SU-DHL-6 (cell line): ENCODE measurements around the gene RALGAPA1.

Experiments
- H2AFZ ChIP-seq: fragments of 200-600 bp; sonication (generic); 2 replicates; pipeline ENCODE4 v1.6.1; 2014; ENCODE audit warnings: low read depth, mild to moderate bottlenecking, moderate library complexity, mixed read lengths, antibody characterized with exemption, low read length; ENCODE audit not compliant: severe bottlenecking
- H3F3A ChIP-seq: fragments of 200-600 bp; shearing (Covaris generic); 2 replicates; pipeline ENCODE4 v1.6.0; 2016; ENCODE audit warnings: antibody characterized with exemption, mild to moderate bottlenecking; ENCODE audit not compliant: insufficient read depth
- H3K27ac ChIP-seq: fragments of 200-600 bp; sonication (generic); 2 replicates; pipeline ENCODE4 v1.5.1; 2016; ENCODE audit warnings: low read depth, mild to moderate bottlenecking, low read length, moderate library complexity, mixed read lengths
- H3K27me3 ChIP-seq: fragments of 200-600 bp; sonication (generic), shearing (Covaris generic); 2 replicates; pipeline ENCODE4 v1.6.0; 2014; ENCODE audit warnings: mild to moderate bottlenecking, low read length
- H3K36me3 ChIP-seq: fragments of 200-600 bp; sonication (generic); 2 replicates; pipeline ENCODE4 v1.6.1; 2014; ENCODE audit warnings: mild to moderate bottlenecking, low read length, mixed read lengths
- H3K4me2 ChIP-seq: fragments of 300-600, 200-600 bp; shearing (Covaris generic), sonication (generic); 2 replicates; pipeline ENCODE4 v1.6.0; 2014; ENCODE audit warnings: low read length, low read depth, mild to moderate bottlenecking; ENCODE audit not compliant: poor library complexity, severe bottlenecking
- H3K4me3 ChIP-seq: fragments of 200-600 bp; sonication (generic); 2 replicates; pipeline ENCODE4 v1.5.1; 2014; ENCODE audit warnings: antibody characterized with exemption, low read length, mild to moderate bottlenecking, mixed read lengths; ENCODE audit not compliant: insufficient read depth, poor library complexity, severe bottlenecking
- H3K79me2 ChIP-seq: fragments of 200-600 bp; sonication (generic); 2 replicates; pipeline ENCODE4 v1.6.1; 2014; ENCODE audit warnings: mild to moderate bottlenecking, low read length, moderate library complexity; ENCODE audit not compliant: insufficient read depth
- H3K9ac ChIP-seq: fragments of 200-600 bp; sonication (generic); 2 replicates; pipeline ENCODE4 v1.7.0; 2014; ENCODE audit warnings: mild to moderate bottlenecking, low read length
- H3K9me2 ChIP-seq: fragments of 200-600 bp; sonication (generic); replicated peaks from 2 replicates; pipeline ENCODE4 v1.6.1; 2014; ENCODE audit warnings: low read length; ENCODE audit not compliant: insufficient read depth
- H3K9me3 ChIP-seq: fragments of 200-600 bp; sonication (generic); 2 replicates; pipeline ENCODE4 v1.6.1; 2014; ENCODE audit warnings: low read length, mixed read lengths; ENCODE audit not compliant: insufficient read depth
- H4K20me1 ChIP-seq: fragments of 200-600 bp; sonication (generic); 2 replicates; pipeline ENCODE4 v1.6.1; 2014; ENCODE audit warnings: low read depth, mild to moderate bottlenecking, antibody characterized with exemption, low read length, moderate library complexity, mixed read lengths
- EZH2phosphoT487 ChIP-seq: fragments of 200-600 bp; sonication (generic), shearing (Covaris generic); conservative IDR thresholded peaks from 2 replicates; pipeline ENCODE4 v1.6.1; 2018; ENCODE audit warnings: mild to moderate bottlenecking, antibody characterized with exemption, low read length, moderate library complexity, mixed read lengths
- TF ChIP-seq, protein P1 (sequence below): fragments of 200-600 bp; sonication (generic); IDR thresholded peaks from one replicate; pipeline ENCODE4 v1.5.1; 2017; ENCODE audit warnings: antibody characterized with exemption, mild to moderate bottlenecking, low read length, moderate library complexity; ENCODE audit not compliant: insufficient read depth, poor library complexity, severe bottlenecking

RALGAPA1 gene

GRCh38 chr14:35526962-35527361 is 282.1 kb downstream of the RALGAPA1 start:
- Histone ChIP-seq H3K9me2 (no peaks in the 10 kb centered on the region), H3K4me2 (no peak overlapping the region), H3K27me3 (no peaks in the 10 kb centered on the region), H3K79me2 (no peaks in the 10 kb centered on the region), H3K9me3 (no peaks in the 10 kb centered on the region), H3K27ac (no peak overlapping the region), H3K4me3 (no peak overlapping the region), H4K20me1 (no peaks in the 10 kb centered on the region), H3F3A (no peaks in the 10 kb centered on the region), H2AFZ (no peak overlapping the region), H3K9ac (no peak overlapping the region), H3K36me3 (no peaks in the 10 kb centered on the region)
- no peak for TF ChIP-seq EZH2phosphoT487
- TF ChIP-seq, protein P1, sequence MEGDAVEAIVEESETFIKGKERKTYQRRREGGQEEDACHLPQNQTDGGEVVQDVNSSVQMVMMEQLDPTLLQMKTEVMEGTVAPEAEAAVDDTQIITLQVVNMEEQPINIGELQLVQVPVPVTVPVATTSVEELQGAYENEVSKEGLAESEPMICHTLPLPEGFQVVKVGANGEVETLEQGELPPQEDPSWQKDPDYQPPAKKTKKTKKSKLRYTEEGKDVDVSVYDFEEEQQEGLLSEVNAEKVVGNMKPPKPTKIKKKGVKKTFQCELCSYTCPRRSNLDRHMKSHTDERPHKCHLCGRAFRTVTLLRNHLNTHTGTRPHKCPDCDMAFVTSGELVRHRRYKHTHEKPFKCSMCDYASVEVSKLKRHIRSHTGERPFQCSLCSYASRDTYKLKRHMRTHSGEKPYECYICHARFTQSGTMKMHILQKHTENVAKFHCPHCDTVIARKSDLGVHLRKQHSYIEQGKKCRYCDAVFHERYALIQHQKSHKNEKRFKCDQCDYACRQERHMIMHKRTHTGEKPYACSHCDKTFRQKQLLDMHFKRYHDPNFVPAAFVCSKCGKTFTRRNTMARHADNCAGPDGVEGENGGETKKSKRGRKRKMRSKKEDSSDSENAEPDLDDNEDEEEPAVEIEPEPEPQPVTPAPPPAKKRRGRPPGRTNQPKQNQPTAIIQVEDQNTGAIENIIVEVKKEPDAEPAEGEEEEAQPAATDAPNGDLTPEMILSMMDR: no peak

DNA sequence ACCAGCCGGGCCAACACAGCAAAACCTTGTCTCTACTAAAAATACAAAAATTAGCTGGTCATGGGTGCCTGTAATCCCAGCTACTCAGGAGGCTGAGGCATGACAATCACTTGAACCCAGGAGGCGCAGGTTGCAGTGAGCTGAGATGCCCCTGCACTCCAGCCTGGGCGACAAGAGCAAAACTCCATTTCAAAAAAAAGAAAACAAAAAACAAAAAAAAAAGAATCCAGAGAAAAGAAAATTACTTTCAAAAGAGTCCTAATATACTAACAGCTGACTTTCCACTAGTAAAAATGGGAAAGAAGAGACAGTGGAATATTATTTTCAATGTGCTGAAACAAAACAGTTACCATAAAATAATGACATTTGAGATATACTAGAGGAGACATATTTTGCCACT is 283.4 kb downstream of the RALGAPA1 start:
- H3K27me3 ChIP-seq: no peaks in the 10 kb centered on the region
- H3K79me2 ChIP-seq: no peaks in the 10 kb centered on the region
- H3K36me3 ChIP-seq: no peaks in the 10 kb centered on the region
- H3K9me3 ChIP-seq: no peaks in the 10 kb centered on the region
- H3K9me2 ChIP-seq: no peaks in the 10 kb centered on the region
- H3F3A ChIP-seq: no peaks in the 10 kb centered on the region
- H4K20me1 ChIP-seq: no peaks in the 10 kb centered on the region
- H3K4me3 ChIP-seq: no peak overlapping the region
- no peak overlapping the region for H3K27ac ChIP-seq
- H3K9ac ChIP-seq: no peak overlapping the region
- no peak overlapping the region for H3K4me2 ChIP-seq
- TF ChIP-seq, protein P1: no peak
- TF ChIP-seq EZH2phosphoT487: no peak
- H2AFZ ChIP-seq: no peak overlapping the region

- Histone ChIP-seq H3K27ac (no peak overlapping the region), H3K9me3 (no peaks in the 10 kb centered on the region), H3K79me2 (no peaks in the 10 kb centered on the region), H3K27me3 (no peaks in the 10 kb centered on the region), H3K4me2 (no peak overlapping the region), H2AFZ (no peak overlapping the region), H3K9ac (no peak overlapping the region), H3K9me2 (no peaks in the 10 kb centered on the region), H4K20me1 (no peaks in the 10 kb centered on the region), H3F3A (no peaks in the 10 kb centered on the region), H3K36me3 (no peaks in the 10 kb centered on the region), H3K4me3 (no peak overlapping the region)
- TF ChIP-seq, protein P1: no peak
- TF ChIP-seq EZH2phosphoT487: no peak
Observed at GRCh38 chr14:35519986-35520385, 289.1 kb downstream of the RALGAPA1 start.
